WTC11 (cell line): Measurements from ENCODE around the gene SST. TPM values are rescaled to one million over a fixed set of nuclear protein-coding genes. Genes with fewer than 3 reads are reported as not detected.

Experiments
- ATAC-seq: fragments of 200-7000 bp; cut with Tn5 transposase; 2 replicates; pipeline ENCODE4 v1.10.0; 2021; ENCODE audit warnings: mild to moderate bottlenecking, moderate library complexity
- CTCF ChIA-PET: fragments of 300-600 bp; sonication (Branson Sonifier 250); formaldehyde crosslinking; loops from one replicate; lab custom pipeline; 2021; ENCODE audit warnings: antibody characterized with exemption; lab: Charles Lee
- POLR2A ChIA-PET: fragments of 350-600 bp; sonication (Branson Sonifier 250); formaldehyde crosslinking; loops from one replicate; lab custom pipeline; 2021; ENCODE audit warnings: antibody characterized with exemption; lab: Charles Lee
- DNase-seq: peaks from one replicate; pipeline ENCODE4 v3.0.0; 2021; ENCODE audit warnings: low spot score
- H3K27ac Mint-ChIP-seq: 2 replicates; pipeline ENCODE4 v1.8.0; 2021; ENCODE audit warnings: mixed read lengths
- H3K27me3 Mint-ChIP-seq: 2 replicates; pipeline ENCODE4 v1.8.0; 2021; ENCODE audit warnings: low read depth, mild to moderate bottlenecking, moderate library complexity, mixed read lengths
- H3K36me3 Mint-ChIP-seq: 2 replicates; pipeline ENCODE4 v1.8.0; 2021; ENCODE audit warnings: mixed read lengths
- H3K4me1 Mint-ChIP-seq: 2 replicates; pipeline ENCODE4 v1.8.0; 2022; ENCODE audit warnings: mixed read lengths
- H3K4me3 Mint-ChIP-seq: 2 replicates; pipeline ENCODE4 v1.8.0; 2021; ENCODE audit warnings: mild to moderate bottlenecking, moderate library complexity, mixed read lengths
- H3K9me3 Mint-ChIP-seq: 2 replicates; pipeline ENCODE4 v1.8.0; 2021; ENCODE audit warnings: mixed read lengths
- ATF3 ChIP-seq: sonication (generic); formaldehyde crosslinking; conservative IDR thresholded peaks from 2 replicates; pipeline ENCODE4 v1.8.1; 2022; ENCODE audit warnings: mild to moderate bottlenecking, missing genetic modification reagents
- CREB1 ChIP-seq: sonication (generic); formaldehyde crosslinking; IDR thresholded peaks from 2 replicates; pipeline ENCODE4 v1.8.0; 2023; ENCODE audit warnings: mild to moderate bottlenecking, missing genetic modification reagents
- EMX1 ChIP-seq: fragments of 250-450 bp; sonication (Bioruptor Pico); IDR thresholded peaks from 2 replicates; pipeline ENCODE4 v1.8.0; 2021; ENCODE audit warnings: mild to moderate bottlenecking
- ETV6 ChIP-seq: sonication (generic); formaldehyde crosslinking; IDR thresholded peaks from 2 replicates; pipeline ENCODE4 v1.8.1; 2022; ENCODE audit warnings: mild to moderate bottlenecking, missing genetic modification reagents
- HMGXB4 ChIP-seq: sonication (generic); formaldehyde crosslinking; IDR thresholded peaks from 2 replicates; pipeline ENCODE4 v1.8.1; 2023; ENCODE audit warnings: mild to moderate bottlenecking, moderate library complexity, missing genetic modification reagents
- NFATC4 ChIP-seq: fragments of 250-450 bp; sonication (Bioruptor Pico); IDR thresholded peaks from 2 replicates; pipeline ENCODE4 v1.9.0; 2021; ENCODE audit warnings: mild to moderate bottlenecking
- TP53 ChIP-seq: sonication (generic); formaldehyde crosslinking; IDR thresholded peaks from 2 replicates; pipeline ENCODE4 v1.8.1; 2023; ENCODE audit warnings: mild to moderate bottlenecking, missing genetic modification reagents
- ZMAT4 ChIP-seq: fragments of 250-450 bp; sonication (Bioruptor Pico); IDR thresholded peaks from 2 replicates; pipeline ENCODE4 v1.9.0; 2021; ENCODE audit warnings: mild to moderate bottlenecking
- ZNF121 ChIP-seq: sonication (generic); formaldehyde crosslinking; IDR thresholded peaks from 2 replicates; pipeline ENCODE4 v1.8.0; 2023; ENCODE audit warnings: missing genetic modification reagents
- ZNF138 ChIP-seq: sonication (generic); formaldehyde crosslinking; conservative IDR thresholded peaks from 2 replicates; pipeline ENCODE4 v1.8.1; 2022; ENCODE audit warnings: mild to moderate bottlenecking, moderate library complexity, missing genetic modification reagents
- ZNF232 ChIP-seq: sonication (generic); formaldehyde crosslinking; IDR thresholded peaks from 2 replicates; pipeline ENCODE4 v1.8.0; 2022; ENCODE audit warnings: mild to moderate bottlenecking, missing genetic modification reagents
- ZNF263 ChIP-seq: sonication (generic); formaldehyde crosslinking; IDR thresholded peaks from 2 replicates; pipeline ENCODE4 v1.8.1; 2022; ENCODE audit warnings: low read depth, mild to moderate bottlenecking, moderate library complexity, missing genetic modification reagents
- ZNF416 ChIP-seq: fragments of 250-450 bp; sonication (Bioruptor Pico); IDR thresholded peaks from 2 replicates; pipeline ENCODE4 v1.9.0; 2021; ENCODE audit warnings: mild to moderate bottlenecking, inconsistent platforms
- ZNF425 ChIP-seq: fragments of 250-450 bp; sonication (Bioruptor Pico); conservative IDR thresholded peaks from 2 replicates; pipeline ENCODE4 v1.9.0; 2021; ENCODE audit warnings: mild to moderate bottlenecking
- ZSCAN18 ChIP-seq: fragments of 250-450 bp; sonication (Bioruptor Pico); IDR thresholded peaks from 2 replicates; pipeline ENCODE4 v2.1.2; 2022; ENCODE audit warnings: mild to moderate bottlenecking, moderate library complexity
- total RNA-seq: library from RNA; stranded (reverse); gene quantifications from 3 replicates; pipeline ENCODE4 v1.2.3, GENCODE V29; 2021

The SST gene
- total RNA-seq, 1 experiment from 2014 or later = 0.70 TPM

GRCh38 chr3:187698499-187699399 lies 28.6 kb upstream of the SST start (continued):
- no peak for TF ChIP-seq ZMAT4 (CRISPR knock-in tag)

- ChIA-PET POLR2A (no interaction called here), CTCF (interaction anchor here (2.6 kb wide), 1 partner anchor 376 kb away, joined by 9 read pairs; no protein-coding TSS in a partner anchor)
- Mint-ChIP-seq H3K27ac (no peak overlapping the region), H3K27me3 (peaks cover 8% of the 10 kb centered on the region; the same call in 1 of the 2 replicates), H3K4me3 (no peak overlapping the region), H3K4me1 (no peaks in the 10 kb centered on the region), H3K36me3 (no peaks in the 10 kb centered on the region), H3K9me3 (peaks cover 4% of the 10 kb centered on the region; the same call in 1 of the 2 replicates)
- DNase-seq (no peak), ATAC-seq (no peak)
- TF ChIP-seq CREB1 (CRISPR knock-in tag) (no peak), EMX1 (no peak), ZNF138 (CRISPR knock-in tag) (no peak), ZNF425 (no peak), ZNF121 (CRISPR knock-in tag) (no peak), ETV6 (no peak), NFATC4 (CRISPR knock-in tag) (no peak), ZNF232 (CRISPR knock-in tag) (no peak), ZSCAN18 (CRISPR knock-in tag) (no peak), ATF3 (CRISPR knock-in tag) (no peak), ZNF416 (no peak), ZNF263 (CRISPR knock-in tag) (no peak), HMGXB4 (CRISPR knock-in tag) (no peak)
Observed at GRCh38 chr3:187696021-187696420, 25.8 kb upstream of the SST start.

- Mint-ChIP-seq H3K27ac (no peak overlapping the region), H3K27me3 (peaks cover 8% of the 10 kb centered on the region; the same call in 1 of the 2 replicates), H3K36me3 (no peaks in the 10 kb centered on the region), H3K4me1 (no peaks in the 10 kb centered on the region), H3K9me3 (peaks cover 4% of the 10 kb centered on the region; the same call in 1 of the 2 replicates), H3K4me3 (no peak overlapping the region)
- ChIA-PET POLR2A (no interaction called here), CTCF (interaction anchor here (2.6 kb wide), 1 partner anchor 376 kb away, joined by 9 read pairs; no protein-coding TSS in a partner anchor)
- ATAC-seq = no peak
- no peak for DNase-seq
- TF ChIP-seq TP53 = no peak
- TF ChIP-seq, all 79 proteins: peak for 0
Observed at GRCh38 chr3:187695449-187695848, 25.3 kb upstream of the SST start.
